Neural progenitor cell (in vitro differentiated cells): ENCODE measurements around the gene PLA2G6. TPM values are rescaled to one million over a fixed set of nuclear protein-coding genes. Genes with fewer than 3 reads are reported as not detected.

Source experiments
- DNase-seq: peaks from one replicate; pipeline ENCODE4 v3.0.0-alpha.2; 2016; ENCODE audit warnings: low spot score
- H2AFZ ChIP-seq: fragments of 200-600 bp; sonication (generic); replicated peaks from 2 replicates; pipeline ENCODE4 v1.6.1; 2016; ENCODE audit warnings: antibody characterized with exemption
- H3F3A ChIP-seq: fragments of 200-600 bp; sonication (generic); 2 replicates; pipeline ENCODE4 v1.6.1; 2016; ENCODE audit warnings: antibody characterized with exemption, low read depth
- H3K27ac ChIP-seq: fragments of 200-600 bp; sonication (generic); 2 replicates; pipeline ENCODE4 v1.5.1; 2016; ENCODE audit warnings: mild to moderate bottlenecking
- H3K27me3 ChIP-seq: fragments of 200-600 bp; sonication (generic); 2 replicates; pipeline ENCODE4 v1.6.1; 2016; ENCODE audit warnings: mild to moderate bottlenecking, moderate library complexity
- H3K36me3 ChIP-seq: fragments of 200-600 bp; sonication (generic); 2 replicates; pipeline ENCODE4 v1.5.1; 2016
- H3K4me1 ChIP-seq: fragments of 200-600 bp; sonication (generic); 2 replicates; pipeline ENCODE4 v1.6.1; 2016; ENCODE audit warnings: mixed run types
- H3K4me2 ChIP-seq: fragments of 200-600 bp; sonication (generic); 2 replicates; pipeline ENCODE4 v1.6.1; 2016
- H3K4me3 ChIP-seq: fragments of 200-600 bp; sonication (generic); 2 replicates; pipeline ENCODE4 v1.5.1; 2016
- H3K79me2 ChIP-seq: fragments of 200-600 bp; sonication (generic); 2 replicates; pipeline ENCODE4 v1.6.1; 2016; ENCODE audit warnings: low read depth
- H3K9ac ChIP-seq: fragments of 200-600 bp; sonication (generic); 2 replicates; pipeline ENCODE4 v1.6.1; 2016
- H3K9me3 ChIP-seq: fragments of 200-600 bp; sonication (generic); 2 replicates; pipeline ENCODE4 v1.5.1; 2016; ENCODE audit warnings: low read depth
- H4K20me1 ChIP-seq: fragments of 200-600 bp; sonication (generic); 2 replicates; pipeline ENCODE4 v1.6.1; 2016; ENCODE audit warnings: low read depth
- H3K27ac Mint-ChIP-seq: 3 replicates; pipeline ENCODE4 v1.8.0; 2021; ENCODE audit warnings: mixed read lengths
- H3K27me3 Mint-ChIP-seq: 2 replicates; pipeline ENCODE4 v1.8.0; 2022; ENCODE audit warnings: low read depth, mild to moderate bottlenecking, inconsistent platforms, moderate library complexity, mixed read lengths; ENCODE audit not compliant: insufficient read depth
- H3K36me3 Mint-ChIP-seq: 3 replicates; pipeline ENCODE4 v1.8.0; 2021; ENCODE audit warnings: mixed read lengths
- H3K4me1 Mint-ChIP-seq: 3 replicates; pipeline ENCODE4 v1.8.0; 2021; ENCODE audit warnings: mixed read lengths
- H3K4me3 Mint-ChIP-seq: 3 replicates; pipeline ENCODE4 v1.8.0; 2021; ENCODE audit warnings: mild to moderate bottlenecking, moderate library complexity, mixed read lengths
- H3K9me3 Mint-ChIP-seq: 3 replicates; pipeline ENCODE4 v1.8.0; 2020; ENCODE audit warnings: mixed read lengths
- EZH2 ChIP-seq: fragments of 200-600 bp; sonication (generic); IDR thresholded peaks from 2 replicates; pipeline ENCODE4 v1.6.1; 2017; ENCODE audit warnings: antibody characterized with exemption, mild to moderate bottlenecking, moderate library complexity
- EZH2phosphoT487 ChIP-seq: fragments of 200-600 bp; sonication (generic); IDR thresholded peaks from 2 replicates; pipeline ENCODE4 v1.6.1; 2017; ENCODE audit warnings: antibody characterized with exemption
- total RNA-seq: library from RNA; depleted of rRNA; stranded (reverse); fragments of >200 nt; gene quantifications from 2 replicates; pipeline ENCODE4 v1.2.3, GENCODE V29; 2015; ENCODE audit warnings: low replicate concordance
- TF ChIP-seq, protein P1 (sequence below): fragments of 200-600 bp; sonication (generic); IDR thresholded peaks from 2 replicates; pipeline ENCODE4 v1.5.1; 2017; ENCODE audit warnings: antibody characterized with exemption, mild to moderate bottlenecking

The PLA2G6 gene
- total RNA-seq, 1 donor from 2014 or later, result 20.1 TPM

GRCh38 chr22:38174626-38175025, 7.0 kb downstream of the PLA2G6 start:
- no peaks in the 10 kb centered on the region for H3K36me3 Mint-ChIP-seq
- H3K9me3 ChIP-seq, result no peaks in the 10 kb centered on the region
- H3K27me3 Mint-ChIP-seq, result peaks cover 6% of the 10 kb centered on the region
- no peak overlapping the region for H2AFZ ChIP-seq
- H3K27ac ChIP-seq, result no peak overlapping the region
- peaks cover 9% of the 10 kb centered on the region for H3K4me1 ChIP-seq
- no peaks in the 10 kb centered on the region for H3K36me3 ChIP-seq
- DNase-seq, result no peak
- no peaks in the 10 kb centered on the region for H3K27me3 ChIP-seq
- H3K4me2 ChIP-seq, result no peak overlapping the region
- H3K27ac Mint-ChIP-seq, result peak overlapping the region; percentile 57
- peaks cover 41% of the 10 kb centered on the region for H3K4me1 Mint-ChIP-seq
- H3K4me3 Mint-ChIP-seq, result no peak overlapping the region
- no peak overlapping the region for H3K4me3 ChIP-seq
- peaks cover 10% of the 10 kb centered on the region for H3F3A ChIP-seq
- H3K9me3 Mint-ChIP-seq, result no peaks in the 10 kb centered on the region
- no peak for TF ChIP-seq EZH2phosphoT487
- TF ChIP-seq, protein P1, sequence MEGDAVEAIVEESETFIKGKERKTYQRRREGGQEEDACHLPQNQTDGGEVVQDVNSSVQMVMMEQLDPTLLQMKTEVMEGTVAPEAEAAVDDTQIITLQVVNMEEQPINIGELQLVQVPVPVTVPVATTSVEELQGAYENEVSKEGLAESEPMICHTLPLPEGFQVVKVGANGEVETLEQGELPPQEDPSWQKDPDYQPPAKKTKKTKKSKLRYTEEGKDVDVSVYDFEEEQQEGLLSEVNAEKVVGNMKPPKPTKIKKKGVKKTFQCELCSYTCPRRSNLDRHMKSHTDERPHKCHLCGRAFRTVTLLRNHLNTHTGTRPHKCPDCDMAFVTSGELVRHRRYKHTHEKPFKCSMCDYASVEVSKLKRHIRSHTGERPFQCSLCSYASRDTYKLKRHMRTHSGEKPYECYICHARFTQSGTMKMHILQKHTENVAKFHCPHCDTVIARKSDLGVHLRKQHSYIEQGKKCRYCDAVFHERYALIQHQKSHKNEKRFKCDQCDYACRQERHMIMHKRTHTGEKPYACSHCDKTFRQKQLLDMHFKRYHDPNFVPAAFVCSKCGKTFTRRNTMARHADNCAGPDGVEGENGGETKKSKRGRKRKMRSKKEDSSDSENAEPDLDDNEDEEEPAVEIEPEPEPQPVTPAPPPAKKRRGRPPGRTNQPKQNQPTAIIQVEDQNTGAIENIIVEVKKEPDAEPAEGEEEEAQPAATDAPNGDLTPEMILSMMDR, result no peak
- no peak for TF ChIP-seq EZH2
- no peaks in the 10 kb centered on the region for H3K79me2 ChIP-seq
- no peaks in the 10 kb centered on the region for H4K20me1 ChIP-seq
- H3K9ac ChIP-seq, result no peak overlapping the region

- TF ChIP-seq, protein P1, result no peak
- TF ChIP-seq EZH2, result no peak
- TF ChIP-seq EZH2phosphoT487, result no peak
- Histone ChIP-seq H3K9ac (no peak overlapping the region), H3K27ac (no peak overlapping the region), H3K4me3 (no peak overlapping the region), H3K9me3 (no peaks in the 10 kb centered on the region), H3F3A (peaks cover 10% of the 10 kb centered on the region), H3K79me2 (no peaks in the 10 kb centered on the region), H4K20me1 (no peaks in the 10 kb centered on the region), H2AFZ (no peak overlapping the region), H3K4me2 (no peak overlapping the region), H3K36me3 (no peaks in the 10 kb centered on the region), H3K4me1 (peaks cover 9% of the 10 kb centered on the region), H3K27me3 (no peaks in the 10 kb centered on the region)
- Mint-ChIP-seq H3K27ac (peak overlapping the region; percentile 87), H3K9me3 (no peaks in the 10 kb centered on the region), H3K4me1 (peaks cover 40% of the 10 kb centered on the region), H3K27me3 (peaks cover 9% of the 10 kb centered on the region), H3K4me3 (no peak overlapping the region), H3K36me3 (no peaks in the 10 kb centered on the region)
- no peak for DNase-seq
These were observed 8.1 kb downstream of the PLA2G6 start for GRCh38 chr22:38173641-38173906.

DNA sequence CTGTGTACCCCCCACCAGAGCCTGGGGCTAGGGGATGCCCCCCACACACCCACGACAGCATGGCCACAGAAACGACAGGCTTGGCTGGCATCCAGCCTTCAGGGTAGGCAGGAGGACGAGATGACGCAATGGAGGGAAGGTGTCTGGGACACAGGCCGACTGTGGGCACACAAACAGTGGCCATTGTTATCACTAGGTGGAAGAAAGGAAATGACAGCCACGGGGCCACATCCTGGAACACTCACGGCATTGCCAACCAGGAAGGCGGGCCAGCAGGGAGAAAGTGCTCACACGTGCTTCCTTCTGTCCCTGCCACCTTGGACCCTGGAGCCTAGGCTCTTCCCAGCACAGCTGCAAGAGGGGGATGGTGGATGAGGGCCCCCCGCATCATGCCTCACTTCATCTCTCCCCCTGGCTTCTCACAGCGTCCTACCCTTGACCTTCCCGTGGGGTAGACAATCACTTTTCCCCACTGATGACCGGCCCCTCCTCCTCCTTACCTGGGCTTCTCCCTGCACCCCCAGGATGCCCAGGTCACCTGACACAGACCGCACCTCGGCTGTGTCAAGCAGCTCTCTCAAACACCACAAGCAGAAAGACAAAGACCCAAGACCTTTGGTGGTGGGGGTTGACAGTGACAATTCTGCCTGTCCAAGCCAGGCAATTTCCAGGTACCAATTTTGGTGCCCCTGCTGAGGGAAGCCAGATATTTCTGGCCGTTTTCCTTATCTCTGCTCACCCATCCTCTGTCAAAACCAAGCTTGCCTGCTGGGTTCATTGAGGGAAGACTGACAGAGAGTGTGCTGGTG, 8.6 kb downstream of the PLA2G6 start:
- H3K36me3 ChIP-seq, result no peaks in the 10 kb centered on the region
- Mint-ChIP-seq H3K4me1 (peaks cover 38% of the 10 kb centered on the region), H3K4me3 (no peak overlapping the region), H3K27me3 (peaks cover 9% of the 10 kb centered on the region), H3K36me3 (peaks cover under 1% of the 10 kb centered on the region), H3K9me3 (no peaks in the 10 kb centered on the region), H3K27ac (peak overlapping the region; percentile 87)
- no peak overlapping the region for H3K4me2 ChIP-seq
- no peaks in the 10 kb centered on the region for H3K9me3 ChIP-seq
- no peak for DNase-seq
- no peak overlapping the region for H3K4me3 ChIP-seq
- peaks cover 6% of the 10 kb centered on the region for H3K4me1 ChIP-seq
- H3K27me3 ChIP-seq, result no peaks in the 10 kb centered on the region
- peaks cover 6% of the 10 kb centered on the region for H3F3A ChIP-seq
- H4K20me1 ChIP-seq, result no peaks in the 10 kb centered on the region
- H3K27ac ChIP-seq, result no peak overlapping the region
- no peaks in the 10 kb centered on the region for H3K79me2 ChIP-seq
- H2AFZ ChIP-seq, result no peak overlapping the region
- TF ChIP-seq EZH2 (no peak), EZH2phosphoT487 (no peak)
- TF ChIP-seq, protein P1, result no peak
- no peak overlapping the region for H3K9ac ChIP-seq
